Measurements from ENCODE around the gene MED31. TPM values are rescaled to one million over a fixed set of nuclear protein-coding genes. Genes with fewer than 3 reads are reported as not detected.

Gene MED31
- total and polyA plus RNA-seq, 2 experiments from 2014 or later = 5.5 to 49.3 TPM

DNA sequence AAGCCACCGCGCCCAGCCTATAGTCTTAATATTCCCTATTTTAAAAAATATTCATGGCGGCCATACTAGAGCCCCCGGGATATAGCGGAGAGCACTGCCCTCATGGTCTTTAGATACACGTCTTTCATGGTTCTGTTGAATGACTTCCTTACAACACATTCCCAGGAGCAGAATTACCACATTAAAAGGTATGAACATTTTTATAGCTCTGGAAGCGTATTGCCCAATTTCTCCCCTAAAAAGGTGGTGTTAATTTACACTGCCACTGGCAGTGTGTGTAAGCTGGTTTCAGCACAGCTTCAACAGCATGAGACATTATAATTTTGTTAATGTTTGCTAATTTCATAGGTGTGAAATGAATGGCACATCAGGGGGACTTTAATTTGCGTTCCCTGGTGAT, 19.2 kb upstream of the MED31 start:
- peaks cover 11% of the 10 kb centered on the region for H3K27me3 Mint-ChIP-seq (ENCODE audit: insufficient read depth, low read depth, poor library complexity)
- DNase-seq (ENCODE audit: low spot score) = no peak
- H3K36me3 ChIP-seq (ENCODE audit: insufficient read depth) = no peaks in the 10 kb centered on the region
- H3K4me3 Mint-ChIP-seq = no peak overlapping the region
- TF ChIP-seq POLR2AphosphoS5 (IDR thresholded peaks at IDR 0.05; ENCODE audit: low read depth) (no peak), EZH2phosphoT487 (IDR thresholded peaks at IDR 0.05; ENCODE audit: unreplicated experiment) (no peak), ZNF114 (CRISPR knock-in tag; IDR thresholded peaks at IDR 0.05) (no peak), NANOG (IDR thresholded peaks at IDR 0.05; ENCODE audit: borderline replicate concordance) (no peak), CREB1 (CRISPR knock-in tag; IDR thresholded peaks at IDR 0.05; ENCODE audit: low read depth) (no peak), JUNB (IDR thresholded peaks at IDR 0.05; ENCODE audit: unreplicated experiment) (no peak)
- TF ChIP-seq, protein P1, sequence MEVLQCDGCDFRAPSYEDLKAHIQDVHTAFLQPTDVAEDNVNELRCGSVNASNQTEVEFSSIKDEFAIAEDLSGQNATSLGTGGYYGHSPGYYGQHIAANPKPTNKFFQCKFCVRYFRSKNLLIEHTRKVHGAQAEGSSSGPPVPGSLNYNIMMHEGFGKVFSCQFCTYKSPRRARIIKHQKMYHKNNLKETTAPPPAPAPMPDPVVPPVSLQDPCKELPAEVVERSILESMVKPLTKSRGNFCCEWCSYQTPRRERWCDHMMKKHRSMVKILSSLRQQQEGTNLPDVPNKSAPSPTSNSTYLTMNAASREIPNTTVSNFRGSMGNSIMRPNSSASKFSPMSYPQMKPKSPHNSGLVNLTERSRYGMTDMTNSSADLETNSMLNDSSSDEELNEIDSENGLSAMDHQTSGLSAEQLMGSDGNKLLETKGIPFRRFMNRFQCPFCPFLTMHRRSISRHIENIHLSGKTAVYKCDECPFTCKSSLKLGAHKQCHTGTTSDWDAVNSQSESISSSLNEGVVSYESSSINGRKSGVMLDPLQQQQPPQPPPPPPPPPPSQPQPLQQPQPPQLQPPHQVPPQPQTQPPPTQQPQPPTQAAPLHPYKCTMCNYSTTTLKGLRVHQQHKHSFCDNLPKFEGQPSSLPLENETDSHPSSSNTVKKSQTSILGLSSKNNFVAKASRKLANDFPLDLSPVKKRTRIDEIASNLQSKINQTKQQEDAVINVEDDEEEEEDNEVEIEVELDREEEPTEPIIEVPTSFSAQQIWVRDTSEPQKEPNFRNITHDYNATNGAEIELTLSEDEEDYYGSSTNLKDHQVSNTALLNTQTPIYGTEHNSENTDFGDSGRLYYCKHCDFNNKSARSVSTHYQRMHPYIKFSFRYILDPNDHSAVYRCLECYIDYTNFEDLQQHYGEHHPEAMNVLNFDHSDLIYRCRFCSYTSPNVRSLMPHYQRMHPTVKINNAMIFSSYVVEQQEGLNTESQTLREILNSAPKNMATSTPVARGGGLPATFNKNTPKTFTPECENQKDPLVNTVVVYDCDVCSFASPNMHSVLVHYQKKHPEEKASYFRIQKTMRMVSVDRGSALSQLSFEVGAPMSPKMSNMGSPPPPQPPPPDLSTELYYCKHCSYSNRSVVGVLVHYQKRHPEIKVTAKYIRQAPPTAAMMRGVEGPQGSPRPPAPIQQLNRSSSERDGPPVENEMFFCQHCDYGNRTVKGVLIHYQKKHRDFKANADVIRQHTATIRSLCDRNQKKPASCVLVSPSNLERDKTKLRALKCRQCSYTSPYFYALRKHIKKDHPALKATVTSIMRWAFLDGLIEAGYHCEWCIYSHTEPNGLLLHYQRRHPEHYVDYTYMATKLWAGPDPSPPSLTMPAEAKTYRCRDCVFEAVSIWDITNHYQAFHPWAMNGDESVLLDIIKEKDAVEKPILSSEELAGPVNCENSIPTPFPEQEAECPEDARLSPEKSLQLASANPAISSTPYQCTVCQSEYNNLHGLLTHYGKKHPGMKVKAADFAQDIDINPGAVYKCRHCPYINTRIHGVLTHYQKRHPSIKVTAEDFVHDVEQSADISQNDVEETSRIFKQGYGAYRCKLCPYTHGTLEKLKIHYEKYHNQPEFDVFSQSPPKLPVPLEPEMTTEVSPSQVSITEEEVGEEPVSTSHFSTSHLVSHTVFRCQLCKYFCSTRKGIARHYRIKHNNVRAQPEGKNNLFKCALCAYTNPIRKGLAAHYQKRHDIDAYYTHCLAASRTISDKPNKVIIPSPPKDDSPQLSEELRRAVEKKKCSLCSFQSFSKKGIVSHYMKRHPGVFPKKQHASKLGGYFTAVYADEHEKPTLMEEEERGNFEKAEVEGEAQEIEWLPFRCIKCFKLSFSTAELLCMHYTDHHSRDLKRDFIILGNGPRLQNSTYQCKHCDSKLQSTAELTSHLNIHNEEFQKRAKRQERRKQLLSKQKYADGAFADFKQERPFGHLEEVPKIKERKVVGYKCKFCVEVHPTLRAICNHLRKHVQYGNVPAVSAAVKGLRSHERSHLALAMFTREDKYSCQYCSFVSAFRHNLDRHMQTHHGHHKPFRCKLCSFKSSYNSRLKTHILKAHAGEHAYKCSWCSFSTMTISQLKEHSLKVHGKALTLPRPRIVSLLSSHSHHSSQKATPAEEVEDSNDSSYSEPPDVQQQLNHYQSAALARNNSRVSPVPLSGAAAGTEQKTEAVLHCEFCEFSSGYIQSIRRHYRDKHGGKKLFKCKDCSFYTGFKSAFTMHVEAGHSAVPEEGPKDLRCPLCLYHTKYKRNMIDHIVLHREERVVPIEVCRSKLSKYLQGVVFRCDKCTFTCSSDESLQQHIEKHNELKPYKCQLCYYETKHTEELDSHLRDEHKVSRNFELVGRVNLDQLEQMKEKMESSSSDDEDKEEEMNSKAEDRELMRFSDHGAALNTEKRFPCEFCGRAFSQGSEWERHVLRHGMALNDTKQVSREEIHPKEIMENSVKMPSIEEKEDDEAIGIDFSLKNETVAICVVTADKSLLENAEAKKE (CRISPR knock-in tag; IDR thresholded peaks at IDR 0.05) = no peak
- TF ChIP-seq, protein P2, sequence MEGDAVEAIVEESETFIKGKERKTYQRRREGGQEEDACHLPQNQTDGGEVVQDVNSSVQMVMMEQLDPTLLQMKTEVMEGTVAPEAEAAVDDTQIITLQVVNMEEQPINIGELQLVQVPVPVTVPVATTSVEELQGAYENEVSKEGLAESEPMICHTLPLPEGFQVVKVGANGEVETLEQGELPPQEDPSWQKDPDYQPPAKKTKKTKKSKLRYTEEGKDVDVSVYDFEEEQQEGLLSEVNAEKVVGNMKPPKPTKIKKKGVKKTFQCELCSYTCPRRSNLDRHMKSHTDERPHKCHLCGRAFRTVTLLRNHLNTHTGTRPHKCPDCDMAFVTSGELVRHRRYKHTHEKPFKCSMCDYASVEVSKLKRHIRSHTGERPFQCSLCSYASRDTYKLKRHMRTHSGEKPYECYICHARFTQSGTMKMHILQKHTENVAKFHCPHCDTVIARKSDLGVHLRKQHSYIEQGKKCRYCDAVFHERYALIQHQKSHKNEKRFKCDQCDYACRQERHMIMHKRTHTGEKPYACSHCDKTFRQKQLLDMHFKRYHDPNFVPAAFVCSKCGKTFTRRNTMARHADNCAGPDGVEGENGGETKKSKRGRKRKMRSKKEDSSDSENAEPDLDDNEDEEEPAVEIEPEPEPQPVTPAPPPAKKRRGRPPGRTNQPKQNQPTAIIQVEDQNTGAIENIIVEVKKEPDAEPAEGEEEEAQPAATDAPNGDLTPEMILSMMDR (conservative IDR thresholded peaks at IDR 0.05; ENCODE audit: low read depth in 2 of 2) = no peak
- H3K36me3 Mint-ChIP-seq (ENCODE audit: low read depth) = no peaks in the 10 kb centered on the region
- H3K4me2 ChIP-seq = no peak overlapping the region
- no peaks in the 10 kb centered on the region for H3K9me3 Mint-ChIP-seq
- H3K27ac Mint-ChIP-seq = no peak overlapping the region
- no peaks in the 10 kb centered on the region for H3K9me2 ChIP-seq (ENCODE audit: insufficient read depth)
- H3K4me3 ChIP-seq = no peak overlapping the region
- no peak for ATAC-seq
- peaks cover 8% of the 10 kb centered on the region; the same call in 2 of the 3 replicates for H3K4me1 Mint-ChIP-seq
- no peaks in the 10 kb centered on the region for H3F3A ChIP-seq (replicated peaks; ENCODE audit: low read depth)
- peaks cover 3% of the 10 kb centered on the region for H3K27me3 ChIP-seq (ENCODE audit: insufficient read depth)
- no peaks in the 10 kb centered on the region for H3K79me2 ChIP-seq (replicated peaks; ENCODE audit: insufficient read depth)
- peaks cover 3% of the 10 kb centered on the region; the same call in 1 of the 2 replicates for H4K20me1 ChIP-seq (replicated peaks; ENCODE audit: insufficient read depth)
- no peak overlapping the region for H3K27ac ChIP-seq (ENCODE audit: low read depth)
- no peaks in the 10 kb centered on the region for H3K4me1 ChIP-seq (ENCODE audit: insufficient read depth)
- no peak overlapping the region for H2AFZ ChIP-seq
